Heart right ventricle (tissue), 16 donors: ENCODE measurements around the gene RUVBL2. TPM values are rescaled to one million over a fixed set of nuclear protein-coding genes. Genes with fewer than 3 reads are reported as not detected.
"Not testable (repeated sequence)": the region's sequence is repeated elsewhere in the genome, so short reads cannot be mapped to it uniquely, and the experiment has no call there.

Experiments
- ATAC-seq, 8 donors: fragments of 200-7000 bp; cut with Tn5 transposase; one replicate each; pipeline ENCODE4 v1.9.1; 2020; ENCODE audit warnings: mild to moderate bottlenecking in 8 of 8, moderate library complexity in 8 of 8, moderate number of reproducible peaks in 1 of 8
- DNase-seq, 2 donors: peaks; one replicate each; pipeline ENCODE4 v3.0.0-alpha.2; 2020
- H3K27ac ChIP-seq, 10 donors: fragments of 200-600 bp; sonication (generic) in 2 of 10; one replicate each; pipeline versions ENCODE4 v1.5.0 to v1.8.0; 2020 to 2022; ENCODE audit warnings: mild to moderate bottlenecking in 3 of 10
- H3K27me3 ChIP-seq, 7 donors: fragments of 200-600 bp; one replicate each; pipeline ENCODE4 v1.8.0; 2021 to 2022; ENCODE audit warnings: mild to moderate bottlenecking in 2 of 7
- H3K36me3 ChIP-seq, 9 donors: fragments of 200-600 bp; sonication (generic) in 1 of 9; one replicate each; pipeline versions ENCODE4 v1.5.0 to v1.8.0; 2020 to 2022; ENCODE audit warnings: mild to moderate bottlenecking in 2 of 9
- H3K4me1 ChIP-seq, 9 donors: fragments of 200-600 bp; sonication (generic) in 1 of 9; one replicate each; pipeline versions ENCODE4 v1.5.0 to v1.8.0; 2020 to 2022; ENCODE audit warnings: mild to moderate bottlenecking in 4 of 9
- H3K4me3 ChIP-seq, 10 donors: fragments of 200-600 bp; sonication (generic) in 2 of 10; one replicate each; pipeline versions ENCODE4 v1.5.0 to v1.8.0; 2020 to 2022; ENCODE audit warnings: mild to moderate bottlenecking in 7 of 10, moderate library complexity in 2 of 10
- H3K9me3 ChIP-seq, 11 donors: fragments of 200-600 bp in 10 of 11; sonication (generic) in 2 of 11; one replicate each; pipeline versions ENCODE4 v1.5.0 to v1.8.0; 2013 to 2022; ENCODE audit warnings: mild to moderate bottlenecking in 2 of 11, control low read depth in 1 of 11, moderate library complexity in 1 of 11
- CTCF ChIP-seq, 9 donors: fragments of 200-600 bp; sonication (generic) in 2 of 9; IDR thresholded peaks; one replicate each; pipeline versions ENCODE4 v1.5.0 to v1.8.0; 2021 to 2022; ENCODE audit warnings: antibody characterized with exemption in 9 of 9, mild to moderate bottlenecking in 5 of 9, moderate library complexity in 1 of 9
- WGBS, 2 donors: extraction: QIAGEN DNeasy Blood & Tissue Kit; methylation state at CpG; one replicate each; pipeline ENCODE4 v1.1.7; 2013; ENCODE audit warnings: inconsistent platforms in 1 of 2; 5-methylcytosine and 5-hydroxymethylcytosine counted together
- intact Hi-C, 10 donors: fragments of 100-400 bp; cut with DNase I; formaldehyde crosslinking; loops; one replicate each; pipeline versions ENCODE4 v1.11.1 to v1.14.2; 2022
- polyA plus RNA-seq, 2 donors: library from polyadenylated mRNA; stranded (reverse); fragments of 200-250 nt; gene quantifications; one replicate each; pipeline ENCODE4 v1.2.3, GENCODE V29; 2013
- total RNA-seq, 10 donors: library from RNA; stranded (reverse); fragmentation: NEBNext Ultra II Directional in 3 of 10; extraction: Animal tissue kit (Norgen Biotek cat#: 25700) in 3 of 10; gene quantifications; one replicate each; pipeline versions ENCODE4 v1.2.1 to v1.2.4, GENCODE V29; 2021 to 2023
- donor health status: Arrhythmogenic right ventricular cardiomyopathy.
- donor health status: ischemic (EF 13 %, LVEDD 7.1; RV severe dilation, severe dysfunction).
- donor health status: healthy with polysubstance abuse.
- donor health status: DM: no; HTN: yes; CAD: no.
- donor health status: DM: no; HTN: no; CAD: no.
- donor health status: ischemic (EF 25% LVEDD 6.9; RV normal size, moderate dysfunction).
- donor health status: ischemic (EF 25% LVEDD 5.7; RV mildly dilated, moderate dysfunction).
- donor health status: healthy.
- donor health status: DM: yes; HTN: yes; CAD: no.
- donor health status: Ischemic cardiomyopathy.
- donor health status: ischemic (EF 35%, LVEDD 5.7; RV mildly dilated, moderate dysfunction).
- donor health status: nonischemic (EF 11% LVEDD 7.7; RV severe dilation, severe dysfunction).
- donor health status: DM: yes; HTN: yes; CAD: no.
- donor health status: PGD.
- donor health status: ischemic (EF 29% LVEDD 5.4; RV normal size, mild dysfunction).
- donor health status: nonischemic (EF 23%, LVEDD 6.1; RV moderate dilation, normal function).

RUVBL2 gene
- total and polyA plus RNA-seq, 12 donors, result 40.1 to 108 (median 49.8) TPM

DNA sequence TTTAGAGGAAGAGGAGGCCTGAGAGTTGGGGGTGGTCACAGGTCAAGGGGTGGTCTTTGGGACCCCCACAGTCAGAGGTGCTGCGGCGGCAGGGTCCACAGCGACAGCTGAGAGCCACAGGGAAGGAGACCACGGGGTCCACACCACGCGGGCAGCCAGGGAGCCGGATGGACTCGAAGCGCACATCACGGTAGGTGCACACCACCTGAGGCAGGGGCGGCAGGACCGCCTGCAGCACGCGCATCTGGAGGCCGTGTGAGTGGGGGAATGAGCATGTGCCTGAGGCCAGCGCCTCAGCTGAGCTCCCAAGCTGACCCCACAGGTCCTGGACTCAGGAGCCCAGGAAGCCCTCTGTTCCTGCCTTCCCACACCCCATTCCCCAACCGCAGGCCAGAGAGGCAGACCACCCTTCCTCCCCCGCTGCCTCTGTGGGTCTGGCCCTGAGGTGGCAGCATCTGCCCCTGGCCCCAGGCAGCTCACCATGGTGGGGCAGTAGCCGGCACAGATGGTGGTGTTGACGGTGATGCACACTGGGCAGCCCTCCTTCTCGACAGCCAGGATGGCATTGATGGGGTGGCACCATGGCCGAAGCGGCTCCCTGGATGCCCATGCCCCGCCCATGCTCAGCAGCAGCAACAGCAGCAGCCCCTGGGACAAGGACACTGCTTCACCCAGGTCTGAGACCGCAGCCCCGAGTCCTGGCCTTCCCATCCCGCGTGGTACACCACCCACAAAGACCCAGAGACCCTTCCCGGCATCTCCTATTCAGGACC lies 22.6 kb downstream of the RUVBL2 start:
- peaks cover 0 to 27% (median 23%) of the 10 kb centered on the region in 9 donors for H3K4me1 ChIP-seq
- 95 to 96% methylated on average over 23 to 26 of the region's 29 CpGs for WGBS, 2 donors
- intact Hi-C loops, result no loop called here
- DNase-seq (no peak), ATAC-seq (no peak)
- no peak for TF ChIP-seq CTCF (IDR thresholded peaks at IDR 0.05)
- no peak overlapping the region for H3K27ac ChIP-seq
- H3K9me3 ChIP-seq, result no peaks in the 10 kb centered on the region
- H3K27me3 ChIP-seq, result peaks cover 0 to 40% (median 14%) of the 10 kb centered on the region in 7 donors
- H3K4me3 ChIP-seq, result no peak overlapping the region
- peaks cover 0 to 47% (median 13%) of the 10 kb centered on the region in 9 donors for H3K36me3 ChIP-seq

DNA sequence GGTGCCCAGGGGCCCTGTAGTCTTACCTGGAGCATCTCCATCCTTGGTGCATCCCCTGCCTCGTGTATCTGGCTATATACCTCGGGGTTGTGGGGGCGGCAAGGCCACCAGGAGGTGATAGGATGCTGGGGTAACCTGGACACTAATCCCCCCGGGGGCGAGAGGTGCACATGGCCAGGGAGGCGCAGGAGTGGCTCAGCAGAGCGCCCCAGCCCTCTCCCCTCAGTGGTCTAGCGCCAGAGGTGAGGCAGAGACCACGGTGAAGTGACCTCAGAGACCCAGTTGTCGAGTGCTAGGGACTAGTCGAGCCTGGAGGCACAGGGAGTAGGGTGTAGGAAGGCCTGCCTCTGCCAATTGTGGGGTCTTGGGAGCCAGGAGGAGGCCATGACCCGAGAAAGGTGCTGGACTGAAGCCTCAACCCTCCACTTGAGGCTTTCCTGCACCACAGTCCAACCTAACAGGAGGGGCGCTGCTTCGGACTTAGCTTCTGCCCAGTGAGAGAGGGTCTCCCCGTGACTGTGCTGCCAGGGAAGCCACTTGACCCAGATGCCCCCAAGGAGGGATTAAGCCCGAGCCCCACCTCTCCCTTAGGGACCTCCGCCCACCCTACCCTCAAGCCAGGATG lies 23.5 kb downstream of the RUVBL2 start, which contains the start of gene LHB:
Gene LHB, minus strand, starts transcription at position 51 of the 625 bp plus-strand sequence. Its CDS starts 10 bp downstream, at position 41.
- no peak for DNase-seq
- intact Hi-C loops, result no loop called here
- Histone ChIP-seq H3K36me3 (peaks cover 0 to 38% (median 13%) of the 10 kb centered on the region in 9 donors), H3K4me3 (peak within 1 kb of the TSS; percentile 32 to 59 (median 54)), H3K27ac (peak within 1 kb of the TSS in 1 of 10 donors; percentile 18), H3K4me1 (peaks cover 0 to 27% (median 23%) of the 10 kb centered on the region in 9 donors), H3K27me3 (peaks cover 0 to 41% (median 14%) of the 10 kb centered on the region in 7 donors), H3K9me3 (no peaks in the 10 kb centered on the region)
- TF ChIP-seq CTCF (IDR thresholded peaks at IDR 0.05), result no peak
- no peak for ATAC-seq
- 73 to 78% methylated on average over 17 of the region's 17 CpGs for WGBS, 2 donors

GRCh38 chr19:49017666-49018351 lies 24.1 kb downstream of the RUVBL2 start:
- peak overlapping the region; percentile 32 to 59 (median 54) for H3K4me3 ChIP-seq
- intact Hi-C loops, result no loop called here
- peak overlapping the region in 1 of 10 donors; percentile 18 for H3K27ac ChIP-seq
- peak; percentile 15 to 64 (median 57) for TF ChIP-seq CTCF (IDR thresholded peaks at IDR 0.05)
- peaks cover 0 to 34% (median 13%) of the 10 kb centered on the region in 9 donors for H3K36me3 ChIP-seq
- ATAC-seq (peak; percentile 49 to 76 (median 66)), DNase-seq (peak; percentile 15 to 55)
- WGBS, 2 donors, result 1% methylated on average over 62 of the region's 62 CpGs
- H3K9me3 ChIP-seq, result no peaks in the 10 kb centered on the region
- peaks cover 0 to 41% (median 14%) of the 10 kb centered on the region in 7 donors for H3K27me3 ChIP-seq
- peaks cover 0 to 27% (median 23%) of the 10 kb centered on the region in 9 donors for H3K4me1 ChIP-seq

- H3K9me3 ChIP-seq, intact Hi-C loops, H3K27ac ChIP-seq: not testable (repeated sequence)
- peak in 1 of 2 donors; percentile 16 for DNase-seq
- H3K36me3 ChIP-seq, result peaks cover 0 to 27% (median 13%) of the 10 kb centered on the region in 9 donors
- peaks cover 0 to 27% (median 23%) of the 10 kb centered on the region in 9 donors for H3K4me1 ChIP-seq
- H3K27me3 ChIP-seq, result peaks cover 0 to 41% (median 14%) of the 10 kb centered on the region in 7 donors
- 5% methylated on average over 46 to 49 of the region's 50 CpGs for WGBS, 2 donors
- ATAC-seq, result peak in 7 of 8 donors; percentile 6 to 36 (median 27)
- peak overlapping the region; percentile 32 to 59 (median 54) for H3K4me3 ChIP-seq
Observed at GRCh38 chr19:49018388-49019241, 24.9 kb downstream of the RUVBL2 start.
